Activated CD4-positive, alpha-beta T cell treated with anti-CD3 and anti-CD28 coated beads for 24 hours (primary cell): Measurements from ENCODE around the gene PATZ1.
A peak's percentile ranks its signal among the peaks of the same experiment; 100 is the strongest.

Experiments used
- DNase-seq, 2 donors: peaks; one replicate each; pipeline ENCODE4 v3.0.0-alpha.2; 2020; ENCODE audit warnings: low read depth in 2 of 2

PATZ1 gene

DNA sequence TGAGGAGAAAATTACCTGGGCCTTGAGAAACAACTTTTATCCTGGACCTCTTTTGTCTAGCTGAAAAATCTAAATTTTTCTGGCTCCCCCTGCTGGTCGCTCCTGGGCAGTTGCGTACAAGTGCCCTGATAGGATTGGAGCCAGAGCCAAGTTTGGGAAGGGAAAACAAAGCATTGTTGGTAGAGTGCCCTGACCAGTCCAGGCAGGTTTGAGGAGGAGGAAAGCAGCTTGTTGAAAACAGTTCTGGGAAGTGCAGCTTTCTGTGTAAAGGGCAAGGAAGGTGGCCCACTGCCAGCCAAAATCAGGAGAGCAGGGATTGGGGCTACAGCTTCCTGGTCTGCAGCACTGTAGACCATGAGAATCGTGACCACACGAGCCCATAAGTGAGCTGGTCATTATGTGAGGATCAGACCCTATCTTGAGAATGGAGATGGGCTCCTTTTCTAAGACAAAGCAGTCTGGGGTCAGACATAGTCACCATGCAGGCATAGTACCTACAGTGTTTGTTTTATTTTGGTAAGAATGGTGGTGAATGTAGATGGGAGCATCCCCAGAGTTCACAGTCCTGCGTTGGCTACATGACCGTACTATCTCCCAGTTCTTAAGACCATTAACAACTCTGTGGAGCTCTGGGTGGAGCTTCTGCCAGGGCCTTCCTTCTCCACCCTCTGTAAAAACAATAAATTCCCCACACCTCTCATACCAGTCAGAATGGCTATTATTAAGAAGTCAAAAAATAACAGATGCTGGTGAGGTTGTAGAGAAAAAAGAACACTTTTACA is 32.6 kb downstream of the PATZ1 start:
- peak; percentile 58 to 59 for DNase-seq

DNA sequence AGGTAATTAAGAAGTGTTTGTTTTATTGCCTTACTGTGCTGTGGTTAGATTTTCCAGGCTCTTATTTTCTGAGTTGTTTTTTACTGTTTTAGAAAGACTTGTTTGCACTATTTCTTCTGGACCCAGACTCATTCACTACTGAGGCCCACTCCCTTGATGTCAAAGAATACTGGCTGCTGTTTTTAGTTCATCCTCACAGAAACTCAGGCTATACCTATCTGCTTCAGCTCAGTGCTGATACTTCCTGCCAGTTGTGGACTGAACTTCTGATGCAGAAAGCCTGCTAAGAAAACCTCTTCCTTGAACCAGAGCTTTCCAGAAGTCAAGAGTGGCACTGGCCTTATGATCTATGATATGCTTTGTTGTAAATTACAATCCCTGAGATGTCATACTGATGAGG is 38.0 kb downstream of the PATZ1 start:
- DNase-seq: no peak

DNA sequence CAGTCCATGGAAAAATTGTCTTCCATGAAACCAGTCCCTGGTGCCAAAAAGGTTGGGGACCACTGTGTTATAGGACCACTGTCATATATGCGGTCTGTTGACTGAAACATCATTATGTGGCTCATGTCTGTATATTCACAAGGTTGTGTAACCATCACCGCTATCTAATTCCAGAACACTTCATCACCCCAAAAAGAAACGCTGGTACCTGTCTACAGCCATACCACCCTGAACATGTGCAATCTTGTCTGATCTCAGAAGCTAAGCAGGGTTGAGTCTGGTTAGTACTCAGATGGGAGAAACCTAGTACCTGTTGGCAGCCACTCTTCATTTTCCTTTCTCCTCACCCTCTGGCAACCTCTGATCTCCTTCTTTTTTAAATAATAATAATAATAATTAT is 41.0 kb downstream of the PATZ1 start:
- no peak for DNase-seq

DNA sequence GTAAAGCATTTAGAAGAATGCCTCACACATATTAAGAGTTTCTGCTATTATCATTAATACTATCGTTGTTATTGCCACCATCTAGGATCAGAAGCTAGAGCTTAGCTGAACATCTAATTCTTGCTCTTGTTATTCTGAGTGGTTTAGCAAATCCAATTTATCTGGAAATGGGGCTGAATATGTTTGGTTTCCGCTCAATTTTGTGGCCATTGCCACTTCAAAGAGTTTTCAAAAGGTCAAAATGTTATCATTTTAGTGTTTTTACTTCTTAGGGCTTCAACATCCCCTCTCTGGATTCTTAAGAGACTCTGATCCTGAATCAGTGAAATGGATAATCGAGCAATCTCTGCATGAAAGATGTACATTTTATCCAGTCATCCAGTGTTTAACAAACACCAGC is 43.6 kb downstream of the PATZ1 start:
- DNase-seq: no peak

DNA sequence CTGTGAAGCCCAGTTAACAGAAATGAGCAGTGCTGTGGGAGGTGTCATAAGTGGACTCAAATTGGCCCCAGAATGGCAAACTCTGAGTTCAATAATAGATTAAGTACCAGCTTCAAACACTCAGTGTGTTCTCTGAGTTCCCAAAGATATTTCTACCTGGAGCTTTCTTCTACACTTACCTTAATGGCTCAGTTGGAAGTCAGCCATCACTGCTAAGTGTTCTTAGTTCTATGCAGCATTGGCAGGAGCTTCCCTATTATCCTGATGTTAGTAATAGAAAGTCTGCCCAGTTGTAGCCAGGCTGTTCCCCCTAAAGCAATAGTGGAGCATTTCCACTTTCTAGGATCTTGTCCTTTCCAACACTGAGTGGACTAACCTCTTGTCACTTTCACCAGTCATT is 44.1 kb downstream of the PATZ1 start:
- no peak for DNase-seq

DNA sequence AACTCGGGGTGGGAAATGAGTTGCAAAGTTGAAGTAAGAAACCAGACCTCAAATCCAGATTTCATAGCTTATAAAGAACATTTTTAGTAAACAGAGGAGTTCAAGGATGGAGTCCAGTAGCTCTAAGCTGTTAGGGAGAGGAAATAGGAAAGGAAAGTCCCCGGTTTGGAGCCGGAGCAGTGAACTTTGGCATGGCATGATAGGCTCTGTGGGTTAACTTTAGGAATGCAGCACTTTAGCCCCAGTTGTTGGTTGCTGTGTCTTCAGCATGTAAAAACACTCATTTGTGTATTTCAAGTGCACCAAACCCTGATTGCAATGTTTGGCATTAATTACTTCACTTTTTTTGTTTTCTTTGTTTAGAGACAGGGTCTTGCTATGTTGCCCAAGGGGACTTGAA is 45.2 kb downstream of the PATZ1 start:
- no peak for DNase-seq

DNA sequence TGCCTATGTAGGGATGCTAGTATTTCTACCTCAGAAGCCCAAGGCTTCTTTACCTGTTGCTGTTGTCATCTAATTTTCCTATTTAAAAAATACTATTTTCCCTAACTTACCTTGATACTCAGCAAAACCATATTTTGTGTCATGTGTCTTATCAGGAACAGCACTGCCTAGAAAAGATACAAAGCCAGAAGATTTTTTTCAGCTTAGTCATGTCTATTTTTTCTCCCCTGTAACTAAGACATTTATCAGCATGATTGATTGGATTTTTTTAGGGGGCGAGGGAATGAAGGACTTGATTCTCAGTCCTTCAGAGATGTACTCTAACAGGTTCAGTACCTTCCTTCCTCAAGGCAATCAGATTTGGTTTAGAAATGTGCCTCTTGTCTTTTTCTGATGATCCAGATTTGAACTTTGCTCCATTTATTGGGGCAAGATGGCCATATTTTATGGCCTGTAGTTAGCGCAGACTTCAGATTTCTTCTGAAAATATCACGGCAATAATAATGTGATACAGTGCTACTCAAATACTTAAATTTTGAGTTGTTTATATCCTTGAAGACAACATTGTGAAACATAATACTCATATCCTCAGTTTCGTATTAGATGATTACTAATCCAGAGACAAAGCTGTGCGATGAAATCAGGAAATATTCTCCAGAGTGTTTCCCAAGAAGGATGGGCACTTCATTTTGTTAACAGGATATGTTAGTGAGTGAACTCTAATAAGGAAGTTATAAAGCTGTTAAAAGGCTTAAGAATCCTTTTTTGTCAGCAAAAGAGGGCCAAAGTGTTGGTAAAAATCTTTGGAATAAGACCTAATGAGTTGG is 50.1 kb downstream of the PATZ1 start:
- DNase-seq: no peak

DNA sequence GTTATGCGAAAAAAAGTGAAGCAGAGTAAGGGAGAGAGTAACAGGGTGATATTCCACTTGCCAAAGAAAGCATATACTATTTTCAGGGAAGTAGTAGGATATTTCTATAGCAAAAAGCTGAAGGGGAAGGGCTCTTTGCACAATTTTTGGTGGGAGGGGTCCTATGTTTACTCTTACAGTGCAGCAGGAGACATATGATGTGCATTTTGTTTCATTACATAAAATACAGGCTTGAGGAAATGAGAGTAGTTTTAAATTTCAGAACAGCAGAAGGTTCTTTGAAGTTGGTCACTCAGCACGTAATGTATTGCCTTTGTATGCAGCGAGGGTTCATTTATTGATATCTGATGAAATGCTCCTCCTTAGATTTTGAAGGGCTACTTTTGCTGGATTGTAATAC is 50.8 kb downstream of the PATZ1 start:
- DNase-seq: no peak

DNA sequence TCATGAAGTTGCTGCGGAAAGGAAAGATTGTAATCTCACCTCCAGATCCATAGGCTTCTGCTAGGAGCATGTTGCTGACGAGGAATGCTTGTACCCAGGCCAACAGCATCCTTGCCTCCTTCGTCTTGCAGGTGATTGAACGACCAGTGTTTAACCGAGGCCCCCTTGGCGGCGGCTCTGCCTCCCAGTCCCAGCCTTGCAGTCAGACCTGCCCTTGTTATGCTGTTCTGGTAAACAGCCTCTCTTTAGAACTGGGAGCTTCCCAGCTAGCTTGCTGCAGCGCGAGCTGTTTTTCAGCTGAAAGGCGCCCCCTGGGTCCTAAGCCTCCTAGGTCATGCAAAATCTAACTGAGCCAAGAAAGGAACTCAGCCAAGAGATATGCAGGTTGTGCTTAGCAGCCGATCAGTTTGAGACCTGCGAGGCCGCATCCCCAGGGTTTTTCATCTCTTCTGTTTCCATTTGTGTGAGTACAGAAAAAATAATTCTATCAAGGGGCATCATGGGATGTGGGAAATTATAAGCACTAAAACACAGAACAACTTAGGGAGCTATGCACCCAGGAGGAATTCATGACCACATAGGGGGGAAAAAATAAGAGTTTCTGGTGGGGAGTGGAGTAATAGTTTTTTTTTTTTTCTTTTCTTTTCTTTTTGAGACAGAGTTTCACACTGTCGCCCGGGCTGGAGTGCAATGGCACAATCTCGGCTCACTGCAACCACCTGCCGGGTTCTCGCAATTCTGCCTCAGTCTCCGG is 53.7 kb downstream of the PATZ1 start, which contains the start of gene PIK3IP1:
Gene PIK3IP1 (minus strand): TSS at position 253 of the 754 bp plus-strand sequence. CDS start 144 bp downstream, at position 109.
- peak; percentile 77 to 78 for DNase-seq

DNA sequence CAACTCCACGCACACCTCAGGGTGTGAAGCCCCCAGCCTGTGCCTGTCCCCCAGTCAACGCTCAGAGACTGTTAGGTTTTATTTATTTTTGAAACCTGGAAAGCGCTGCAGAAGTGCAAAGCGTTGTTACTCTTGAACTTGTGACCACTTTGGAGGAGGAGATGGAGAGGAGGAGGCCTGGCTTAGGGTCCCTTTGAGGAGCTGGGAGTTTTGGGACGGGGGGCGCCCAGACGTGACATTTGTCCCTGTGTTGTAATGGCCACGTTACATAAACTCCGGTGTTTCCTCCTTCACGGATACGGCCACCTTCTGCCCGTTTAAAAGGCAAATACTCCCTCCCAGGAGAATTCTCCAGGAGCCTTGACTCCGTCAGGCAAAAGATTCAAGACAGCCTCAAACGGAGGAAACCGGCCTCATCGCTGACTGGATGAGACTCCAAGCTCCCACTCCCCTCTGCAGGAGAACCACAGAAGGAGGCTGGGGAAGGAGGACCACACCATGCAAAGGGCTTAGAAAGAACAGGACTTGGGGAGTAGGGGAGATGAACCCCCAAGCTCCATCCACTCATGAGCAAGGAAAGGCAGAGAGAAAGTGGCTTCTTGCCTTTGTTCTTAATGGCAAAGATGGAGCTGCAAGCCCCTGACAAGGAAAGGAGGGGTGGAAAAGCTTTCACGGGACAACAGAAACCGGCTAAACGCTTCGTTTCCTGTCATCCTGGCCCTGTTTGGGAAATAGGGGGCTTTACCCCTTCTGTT is 54.5 kb downstream of the PATZ1 start:
- DNase-seq: no peak

DNA sequence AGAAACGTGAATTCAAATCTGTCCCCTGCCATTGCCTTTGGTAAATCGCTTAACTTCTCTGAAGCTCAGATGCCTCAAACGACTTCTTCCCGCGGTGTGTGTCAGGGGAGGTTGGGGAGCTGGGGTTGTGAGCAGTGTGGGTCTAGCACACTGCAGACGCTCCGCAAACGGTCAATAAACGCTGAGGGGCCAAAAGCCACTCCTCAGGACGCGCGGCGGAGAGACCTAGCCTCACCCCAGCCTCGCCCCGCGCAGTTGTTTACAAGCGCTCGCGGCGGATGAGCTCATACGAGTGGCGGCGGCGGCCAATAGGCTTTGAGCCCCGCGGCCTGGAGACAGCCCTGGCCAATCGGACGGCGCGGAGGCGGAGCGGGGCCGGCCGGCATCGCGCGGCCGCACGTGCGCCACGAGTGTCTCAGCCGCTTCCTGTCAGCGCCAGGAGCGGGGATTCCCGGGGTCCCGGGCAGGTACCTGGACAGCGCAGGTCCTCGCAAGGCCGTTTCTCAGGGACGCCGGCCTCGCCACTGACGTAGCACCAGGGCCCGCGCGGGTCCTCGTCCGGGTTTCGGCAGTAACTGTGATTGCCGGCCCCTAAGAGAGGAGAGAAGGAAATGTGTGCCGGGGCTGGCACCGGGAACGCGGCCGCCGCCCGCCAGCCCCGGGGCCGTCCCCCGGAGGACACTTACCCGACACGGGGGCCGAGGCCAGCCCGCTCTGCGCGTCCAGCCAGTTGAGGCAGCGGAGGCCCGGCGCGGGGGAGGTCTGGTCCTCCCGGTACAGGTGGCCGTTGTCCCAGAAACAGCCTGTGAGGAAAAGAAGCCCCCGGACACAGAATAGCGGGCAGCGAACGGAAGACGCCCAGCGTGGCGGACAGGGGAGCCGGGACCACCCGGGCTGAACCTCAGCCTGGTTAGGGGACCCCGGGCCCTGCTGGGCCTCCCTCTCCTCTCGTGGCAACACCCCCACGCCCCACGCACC is 55.4 kb downstream of the PATZ1 start:
- peak; percentile 82 to 87 for DNase-seq

DNA sequence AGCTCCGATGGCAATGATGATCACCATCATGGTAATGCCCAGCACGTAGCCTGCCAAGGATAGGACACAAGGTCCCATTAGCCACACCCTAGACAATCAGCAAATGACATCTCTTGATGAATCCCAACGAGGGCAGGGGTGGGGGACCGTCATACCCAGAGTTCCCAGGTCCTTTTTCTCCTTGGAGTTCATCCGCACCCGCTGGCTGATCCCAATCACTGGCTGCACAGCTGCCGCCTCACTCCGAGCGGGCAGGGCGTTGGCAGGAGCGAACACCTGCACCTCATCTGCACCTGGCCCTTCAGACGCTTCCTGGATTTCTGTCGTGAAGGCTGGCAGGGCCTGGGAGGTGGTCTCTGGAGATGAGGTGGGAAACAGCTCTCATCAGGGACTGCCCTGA is 56.8 kb downstream of the PATZ1 start:
- no peak for DNase-seq

DNA sequence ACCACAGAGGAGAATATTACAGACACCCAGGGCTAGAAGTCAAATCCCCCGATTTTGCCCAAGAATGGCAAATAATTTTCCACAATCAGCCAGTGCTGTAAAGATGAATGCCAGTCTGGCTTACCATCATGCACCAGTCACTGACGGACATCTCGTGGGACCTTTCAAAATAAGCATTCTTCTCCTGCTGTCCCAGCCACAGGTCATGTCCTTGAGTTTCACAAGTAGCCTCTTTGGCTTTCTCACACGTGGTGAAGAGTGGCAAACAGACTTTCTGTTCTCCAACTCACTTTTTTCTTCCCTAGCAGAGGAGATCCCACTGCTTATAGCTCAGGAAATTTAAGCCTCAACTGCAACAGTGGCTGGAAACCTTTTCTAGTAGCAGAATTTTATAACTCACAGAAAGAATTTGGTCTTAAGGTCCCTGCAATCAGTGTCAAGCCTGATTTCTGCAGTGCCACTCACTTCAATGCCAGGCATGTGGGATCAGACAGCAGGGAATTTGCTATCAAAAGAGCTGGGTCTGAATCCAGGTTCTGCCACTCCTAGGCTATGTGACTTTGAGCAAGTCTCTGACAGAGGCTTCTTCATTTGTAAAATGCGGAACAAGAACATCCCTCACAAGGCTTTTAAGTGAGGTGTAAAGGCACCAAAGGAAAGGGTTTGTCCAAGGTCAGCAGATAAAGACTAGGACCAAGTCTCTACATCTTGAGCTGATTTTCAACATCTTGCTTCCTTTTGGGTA is 57.5 kb downstream of the PATZ1 start:
- DNase-seq: no peak

DNA sequence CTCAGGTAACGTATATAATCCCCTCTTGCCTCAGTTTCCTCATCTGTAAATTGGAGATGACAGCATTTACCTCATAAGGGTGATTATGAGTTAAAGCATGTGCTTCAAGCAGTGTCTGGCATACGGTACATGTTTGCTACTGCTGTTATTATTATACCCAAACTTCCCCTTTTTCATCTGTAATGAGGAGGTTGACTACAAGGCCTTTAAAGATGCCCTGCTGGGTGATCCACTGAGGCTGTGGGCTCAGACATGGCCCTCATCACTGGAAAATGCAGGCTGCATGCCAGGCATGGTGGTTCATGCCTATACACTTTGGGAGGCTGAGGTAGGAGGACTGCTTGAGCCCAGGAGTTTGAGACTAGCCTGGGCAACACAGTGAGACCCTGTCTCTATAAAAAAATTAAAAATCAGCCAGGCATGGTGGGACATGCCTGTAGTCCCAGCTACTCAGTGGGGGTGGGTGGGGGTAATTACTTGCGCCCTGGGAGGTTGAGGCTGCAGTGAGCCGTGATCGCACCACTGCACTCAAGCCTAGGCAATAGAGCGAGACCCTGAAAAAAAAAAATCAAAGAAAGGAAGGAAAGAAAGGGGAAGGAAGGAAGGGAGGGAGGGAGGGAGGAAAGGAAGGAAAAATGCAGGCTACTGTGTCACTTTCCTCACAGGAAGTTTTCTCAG is 58.2 kb downstream of the PATZ1 start:
- no peak for DNase-seq

DNA sequence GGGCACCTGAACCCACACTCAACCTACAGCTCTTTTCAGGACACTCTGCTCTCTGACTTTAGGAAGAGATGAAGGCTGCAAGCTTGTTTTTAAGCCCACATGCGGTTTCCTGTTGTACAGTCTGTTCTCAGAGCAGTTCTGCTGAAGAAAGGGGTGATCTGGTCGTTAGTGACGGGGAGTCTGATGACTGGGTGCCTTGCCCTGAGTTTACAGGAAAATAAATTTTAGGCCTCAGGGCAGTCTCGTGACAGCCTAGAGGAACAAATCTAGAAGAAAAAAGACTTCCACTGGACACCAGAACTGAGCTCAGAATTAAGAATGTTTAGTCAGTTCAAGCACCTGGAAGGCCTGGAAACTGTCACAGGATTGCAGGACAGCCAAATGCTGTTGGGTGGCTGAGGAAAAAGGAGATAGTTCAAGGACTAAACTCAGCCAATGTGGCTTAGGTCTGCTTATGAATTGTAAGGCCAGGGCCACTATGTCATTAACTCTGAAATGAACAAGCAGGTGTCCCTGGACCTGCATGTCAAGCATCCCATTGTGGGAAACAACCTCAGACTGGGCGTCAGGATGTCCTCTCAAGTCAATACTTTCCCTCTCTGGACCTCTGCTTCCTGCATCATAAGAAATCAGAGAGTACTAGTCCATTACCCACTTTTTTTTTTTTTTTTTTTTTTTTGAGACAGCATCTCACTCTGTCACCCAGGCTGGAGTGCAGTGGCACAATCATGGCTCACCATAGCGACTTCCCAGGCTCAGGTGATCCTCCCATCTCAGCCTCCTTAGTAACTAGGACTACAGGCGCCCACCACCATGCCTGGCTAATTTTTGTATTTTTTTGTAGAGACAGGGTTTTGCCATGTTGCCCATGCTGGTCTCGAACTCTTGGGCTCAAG is 59.5 kb downstream of the PATZ1 start:
- peak in 1 of 2 donors; percentile 47 for DNase-seq

DNA sequence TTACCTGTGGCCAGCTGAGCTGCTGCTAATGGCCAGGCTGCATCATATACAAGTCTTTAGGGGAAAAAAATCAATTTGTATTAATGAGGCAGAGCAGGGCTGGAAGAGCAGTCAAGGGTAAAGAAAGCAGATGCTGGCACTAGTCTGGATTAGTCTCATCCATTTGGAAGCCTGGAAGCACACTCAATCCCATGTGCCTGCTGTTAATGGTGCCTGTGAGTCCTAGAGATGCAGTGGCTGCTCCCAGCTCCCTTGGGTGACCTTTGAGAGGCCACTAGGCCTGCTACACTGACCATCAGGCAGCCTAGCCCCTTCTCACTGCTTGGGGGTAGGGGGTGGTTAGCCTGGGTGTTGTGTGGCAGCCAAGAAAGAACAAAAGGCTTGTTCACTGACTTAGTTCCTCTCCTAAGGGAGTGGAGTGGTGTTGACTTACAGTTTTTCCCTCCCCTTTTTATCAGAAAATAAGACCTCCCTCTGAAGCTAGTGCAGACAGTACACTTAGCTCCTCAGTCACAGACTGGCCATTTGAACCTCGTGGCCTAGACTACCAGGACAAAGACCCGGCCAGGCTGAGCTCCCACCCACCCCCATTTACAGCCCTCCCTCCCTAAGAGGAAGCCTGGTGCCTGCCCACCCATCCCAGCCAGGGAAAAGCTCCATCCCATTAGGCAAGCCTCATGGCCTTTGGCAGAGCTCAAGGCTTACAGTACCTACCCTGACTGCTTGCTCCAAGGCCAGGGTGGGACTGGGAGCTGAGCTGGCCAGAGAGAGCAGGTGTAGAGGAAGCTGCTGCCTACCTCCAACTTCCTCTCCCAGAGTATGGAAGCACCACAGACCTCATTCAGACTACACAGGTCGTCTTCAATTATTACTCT is 61.6 kb downstream of the PATZ1 start:
- no peak for DNase-seq
